CD4-positive, alpha-beta T cell (primary cell): ENCODE measurements around the gene GRK4. TPM values are rescaled to one million over a fixed set of nuclear protein-coding genes. Genes with fewer than 3 reads are reported as not detected.

Source experiments
- ATAC-seq: fragments of 200-7000 bp; cut with Tn5 transposase; one replicate; pipeline ENCODE4 v1.10.0; 2022; ENCODE audit warnings: mild to moderate bottlenecking; ENCODE audit not compliant: poor library complexity
- CTCF ChIA-PET: fragments of 350-600 bp; sonication (Branson Sonifier 250); formaldehyde crosslinking; loops from one replicate; lab custom pipeline; 2021; ENCODE audit warnings: antibody characterized with exemption, inconsistent platforms; lab: Charles Lee
- POLR2A ChIA-PET: fragments of 350-600 bp; sonication (Branson Sonifier 250); formaldehyde crosslinking; loops from one replicate; lab custom pipeline; 2021; ENCODE audit warnings: antibody characterized with exemption, inconsistent platforms; lab: Charles Lee
- DNase-seq, 14 experiments: peaks; one replicate each; pipeline ENCODE4 v3.0.0-alpha.2; 2013 to 2020; ENCODE audit warnings: mixed read lengths in 2 of 14
- H3K27ac ChIP-seq, 2 donors: one replicate each; pipeline versions ENCODE4 v1.5.1 to v1.7.0; 2013; ENCODE audit warnings: low read length in 2 of 2, low read depth in 1 of 2, mild to moderate bottlenecking in 1 of 2
- H3K27me3 ChIP-seq, 2 experiments: 1 replicate in 1 of 2; 2 replicates in 1 of 2; pipeline versions ENCODE4 v1.6.1 to v1.7.0; 2013; ENCODE audit warnings: low read length in 2 of 2, control low read depth in 1 of 2, mild to moderate bottlenecking in 1 of 2, moderate library complexity in 1 of 2; ENCODE audit not compliant: insufficient read depth in 2 of 2, control insufficient read depth in 1 of 2
- H3K36me3 ChIP-seq: one replicate; pipeline ENCODE4 v1.6.1; 2013; ENCODE audit warnings: low read length, control low read depth; ENCODE audit not compliant: insufficient read depth
- H3K4me1 ChIP-seq: one replicate; pipeline ENCODE4 v1.6.1; 2013; ENCODE audit warnings: low read length, control low read depth; ENCODE audit not compliant: insufficient read depth
- H3K4me3 ChIP-seq: one replicate; pipeline ENCODE4 v1.5.1; 2013; ENCODE audit warnings: mild to moderate bottlenecking, low read length, moderate library complexity
- H3K9me3 ChIP-seq, 2 experiments: 1 replicate in 1 of 2; 2 replicates in 1 of 2; pipeline versions ENCODE4 v1.6.1 to v1.7.0; 2013; ENCODE audit warnings: low read length in 2 of 2, mild to moderate bottlenecking in 2 of 2, control low read depth in 1 of 2, moderate library complexity in 1 of 2; ENCODE audit not compliant: control insufficient read depth in 1 of 2, insufficient read depth in 1 of 2
- H3K27ac Mint-ChIP-seq: one replicate; pipeline ENCODE4 v1.8.0; 2020; ENCODE audit warnings: mixed read lengths
- H3K27me3 Mint-ChIP-seq: one replicate; pipeline ENCODE4 v1.8.0; 2021; ENCODE audit warnings: mixed read lengths
- H3K36me3 Mint-ChIP-seq: one replicate; pipeline ENCODE4 v1.8.0; 2021; ENCODE audit warnings: low read depth, mixed read lengths
- H3K4me1 Mint-ChIP-seq: one replicate; pipeline ENCODE4 v1.8.0; 2021; ENCODE audit warnings: low read depth, mixed read lengths
- H3K4me3 Mint-ChIP-seq: one replicate; pipeline ENCODE4 v1.8.0; 2020; ENCODE audit warnings: mild to moderate bottlenecking, mixed read lengths
- H3K9me3 Mint-ChIP-seq: one replicate; pipeline ENCODE4 v1.8.0; 2020; ENCODE audit warnings: mixed read lengths
- intact Hi-C, 2 experiments: fragments of 100-400 bp; cut with DNase I in 1 of 2; cut with micrococcal nuclease in 1 of 2; formaldehyde crosslinking; loops; one replicate each; pipeline versions ENCODE4 v1.15.1 to v1.9.0; 2023 to 2025; cut with DNase I, micrococcal nuclease
- total RNA-seq, 174 experiments: library from RNA in 2 of 174; stranded (reverse) in 2 of 174; gene quantifications; one replicate each; pipeline ENCODE4 v1.2.3 and lab custom pipeline; 2021 to 2026
- TF ChIP-seq, protein P1 (sequence below): fragments of 200-600 bp; IDR thresholded peaks from one replicate; pipeline ENCODE4 v1.8.0; 2022; ENCODE audit warnings: antibody characterized with exemption, mild to moderate bottlenecking

The GRK4 gene
- total RNA-seq, 2 experiments from 2014 or later = 1.2 to 1.8 TPM

GRCh38 chr4:2934077-2934812 is 29.1 kb upstream of the GRK4 start:
- H3K27ac ChIP-seq = peak overlapping the region; percentile 77
- TF ChIP-seq, protein P1, sequence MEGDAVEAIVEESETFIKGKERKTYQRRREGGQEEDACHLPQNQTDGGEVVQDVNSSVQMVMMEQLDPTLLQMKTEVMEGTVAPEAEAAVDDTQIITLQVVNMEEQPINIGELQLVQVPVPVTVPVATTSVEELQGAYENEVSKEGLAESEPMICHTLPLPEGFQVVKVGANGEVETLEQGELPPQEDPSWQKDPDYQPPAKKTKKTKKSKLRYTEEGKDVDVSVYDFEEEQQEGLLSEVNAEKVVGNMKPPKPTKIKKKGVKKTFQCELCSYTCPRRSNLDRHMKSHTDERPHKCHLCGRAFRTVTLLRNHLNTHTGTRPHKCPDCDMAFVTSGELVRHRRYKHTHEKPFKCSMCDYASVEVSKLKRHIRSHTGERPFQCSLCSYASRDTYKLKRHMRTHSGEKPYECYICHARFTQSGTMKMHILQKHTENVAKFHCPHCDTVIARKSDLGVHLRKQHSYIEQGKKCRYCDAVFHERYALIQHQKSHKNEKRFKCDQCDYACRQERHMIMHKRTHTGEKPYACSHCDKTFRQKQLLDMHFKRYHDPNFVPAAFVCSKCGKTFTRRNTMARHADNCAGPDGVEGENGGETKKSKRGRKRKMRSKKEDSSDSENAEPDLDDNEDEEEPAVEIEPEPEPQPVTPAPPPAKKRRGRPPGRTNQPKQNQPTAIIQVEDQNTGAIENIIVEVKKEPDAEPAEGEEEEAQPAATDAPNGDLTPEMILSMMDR = no peak
- H3K36me3 Mint-ChIP-seq = peaks cover 57% of the 10 kb centered on the region
- CTCF ChIA-PET = interaction anchor here (1.3 to 1.5 kb wide), 2 partner anchors 18 to 20 kb away, joined by 5 to 6 read pairs; no protein-coding TSS in a partner anchor
- H3K9me3 ChIP-seq = no peaks in the 10 kb centered on the region
- ATAC-seq = peak; percentile 29
- no peaks in the 10 kb centered on the region for H3K27me3 ChIP-seq
- intact Hi-C loops = loop anchor here (1.0 to 10.0 kb wide), 6 partner anchors 29 to 669 kb away; partner anchors contain the start of genes ADD1 (in 1 of the 2), FAM193A (in 1 of the 2), GRK4 (in 1 of the 2) and MXD4 (in 1 of the 2)
- peaks cover 45% of the 10 kb centered on the region for H3K4me1 Mint-ChIP-seq
- H3K4me3 ChIP-seq = peak overlapping the region; percentile 68
- peak overlapping the region; percentile 77 for H3K4me3 Mint-ChIP-seq
- no peaks in the 10 kb centered on the region for H3K9me3 Mint-ChIP-seq
- peak overlapping the region; percentile 99 for H3K27ac Mint-ChIP-seq
- no peaks in the 10 kb centered on the region for H3K27me3 Mint-ChIP-seq
- H3K36me3 ChIP-seq = peaks cover 44% of the 10 kb centered on the region
- H3K4me1 ChIP-seq = peaks cover 67% of the 10 kb centered on the region
- POLR2A ChIA-PET = interaction anchor here (0.6 to 4.1 kb wide), 7 partner anchors 10 to 178 kb away, joined by 3 to 51 read pairs (median 9); partner anchors contain the start of genes GRK4, NOP14 and TNIP2
- peak in 11 of 14 experiments; percentile 27 to 78 (median 49) for DNase-seq

- intact Hi-C loops = loop anchor here (1.0 to 10.0 kb wide), 6 partner anchors 28 to 670 kb away; partner anchors contain the start of genes ADD1 (in 1 of the 2), FAM193A (in 1 of the 2), GRK4 (in 1 of the 2) and MXD4 (in 1 of the 2)
- peaks cover 71% of the 10 kb centered on the region for H3K4me1 ChIP-seq
These were observed 28.3 kb upstream of the GRK4 start for GRCh38 chr4:2934813-2935761.

More at GRCh38 chr4:2934813-2935761, 28.3 kb upstream of the GRK4 start:
- Histone ChIP-seq H3K9me3 (no peaks in the 10 kb centered on the region), H3K4me3 (peak overlapping the region; percentile 92), H3K27me3 (no peaks in the 10 kb centered on the region), H3K36me3 (peaks cover 44% of the 10 kb centered on the region), H3K27ac (peak overlapping the region; percentile 82 to 87)
- peaks cover 45% of the 10 kb centered on the region for H3K4me1 Mint-ChIP-seq
- peaks cover 57% of the 10 kb centered on the region for H3K36me3 Mint-ChIP-seq
- peak overlapping the region; percentile 93 for H3K4me3 Mint-ChIP-seq
- H3K27me3 Mint-ChIP-seq = no peaks in the 10 kb centered on the region
- H3K27ac Mint-ChIP-seq = peak overlapping the region; percentile 94
- H3K9me3 Mint-ChIP-seq = no peaks in the 10 kb centered on the region
- DNase-seq (peak; percentile 93 to 99 (median 96)), ATAC-seq (peak; percentile 58)
- TF ChIP-seq, protein P1 = no peak
- CTCF ChIA-PET = interaction anchor here (1.2 to 1.5 kb wide), 4 partner anchors 14 to 29 kb away, joined by 4 to 7 read pairs (median 6); partner anchors contain the start of genes GRK4 and NOP14
- POLR2A ChIA-PET = interaction anchor here (0.6 to 4.1 kb wide), 14 partner anchors 9 to 399 kb away, joined by 3 to 51 read pairs (median 4); partner anchors contain the start of genes GRK4, NOP14 and TNIP2
